Skin epidermis (tissue), 12 donors: ENCODE results near the gene DCDC1.

Source experiments
- H3K27ac ChIP-seq, 21 experiments: fragments of 200-600 bp; sonication (generic) in 11 of 21; one replicate each; pipeline ENCODE4 v1.5.0; 2020; ENCODE audit warnings: mild to moderate bottlenecking in 3 of 21, inconsistent platforms in 2 of 21, moderate library complexity in 2 of 21
- H3K4me3 ChIP-seq, 7 experiments: fragments of 200-600 bp; sonication (generic) in 2 of 7; one replicate each; pipeline ENCODE4 v1.5.0; 2020; ENCODE audit warnings: inconsistent platforms in 2 of 7, mild to moderate bottlenecking in 2 of 7, moderate library complexity in 1 of 7

DCDC1 gene

GRCh38 chr11:31114442-31114841, 255.1 kb downstream of the DCDC1 start:
- no peak overlapping the region for H3K4me3 ChIP-seq
- H3K27ac ChIP-seq: no peak overlapping the region

DNA sequence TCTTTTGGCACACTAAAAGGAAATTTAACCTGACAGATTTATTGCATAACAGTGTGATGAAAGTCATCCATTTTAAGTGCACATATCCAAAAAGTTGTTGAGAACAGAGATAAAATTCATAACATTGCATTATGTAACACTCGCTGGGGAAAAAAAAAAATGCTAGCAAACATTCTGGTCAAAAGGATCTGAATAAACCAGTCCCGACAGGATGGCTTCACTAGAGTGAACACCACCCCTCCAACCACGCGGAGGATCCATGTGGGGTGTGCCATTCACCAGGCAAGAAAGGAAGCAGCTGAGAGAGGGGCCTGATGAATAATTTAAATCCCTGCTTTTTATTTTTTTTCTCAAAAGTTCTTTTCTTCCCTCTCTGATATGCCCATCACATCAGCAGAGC, 258.7 kb downstream of the DCDC1 start:
- Histone ChIP-seq H3K27ac (no peak overlapping the region), H3K4me3 (no peak overlapping the region)

GRCh38 chr11:31109446-31109845, 260.1 kb downstream of the DCDC1 start:
- no peak overlapping the region for H3K4me3 ChIP-seq
- no peak overlapping the region for H3K27ac ChIP-seq

- H3K27ac ChIP-seq: no peak overlapping the region
- H3K4me3 ChIP-seq: no peak overlapping the region
Measured at GRCh38 chr11:31107649-31108048, 261.9 kb downstream of the DCDC1 start.

DNA sequence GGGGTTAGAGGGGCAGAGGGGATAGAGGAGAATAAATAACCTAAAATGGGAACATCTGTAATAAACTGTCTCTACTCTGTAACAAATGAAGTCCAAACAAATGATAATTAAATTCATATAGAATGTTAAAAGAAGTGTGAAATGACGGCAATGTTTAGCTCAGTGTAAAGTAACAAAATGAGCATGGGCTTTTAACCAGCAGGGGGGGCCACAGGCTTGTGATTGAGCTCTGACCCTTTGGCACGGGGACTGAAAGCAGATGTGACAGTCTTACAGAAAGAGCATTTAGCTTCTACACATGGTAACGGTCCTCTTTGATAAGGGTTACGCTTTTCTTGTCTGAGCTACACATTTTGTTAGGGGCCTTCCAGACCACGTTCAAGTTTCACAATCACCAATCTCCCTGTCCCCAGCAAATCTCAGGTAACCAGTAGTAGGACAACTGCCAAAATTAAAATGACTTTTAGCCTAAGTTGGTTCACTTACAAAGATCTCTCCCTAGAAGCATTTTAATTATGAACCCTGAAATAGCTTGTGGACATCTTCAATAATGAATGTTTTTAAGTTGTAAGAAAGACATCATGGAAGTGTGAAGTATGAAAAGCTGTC, 262.5 kb downstream of the DCDC1 start:
- H3K27ac ChIP-seq: no peak overlapping the region
- no peak overlapping the region for H3K4me3 ChIP-seq

DNA sequence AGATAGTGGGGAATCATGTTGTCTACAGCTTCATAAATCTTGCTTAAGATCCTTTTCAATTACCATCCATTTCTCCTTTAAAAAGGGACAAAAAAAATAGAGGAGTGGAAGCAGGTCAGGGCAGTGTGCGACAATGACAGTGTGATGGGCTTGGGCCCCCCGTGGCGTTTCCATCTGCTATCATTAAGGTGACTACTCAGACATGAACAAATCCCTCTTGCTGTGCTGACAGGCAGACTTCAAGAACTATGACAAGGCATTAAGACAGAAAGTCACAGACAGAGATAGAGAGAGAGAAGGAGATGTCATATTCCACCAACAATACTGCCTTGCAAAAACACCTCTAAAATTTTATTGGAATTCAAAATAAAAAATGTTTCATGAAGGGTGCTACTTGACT, 263.2 kb downstream of the DCDC1 start:
- H3K4me3 ChIP-seq: no peak overlapping the region
- H3K27ac ChIP-seq: no peak overlapping the region

- no peak overlapping the region for H3K27ac ChIP-seq
- H3K4me3 ChIP-seq: no peak overlapping the region
Measured at GRCh38 chr11:31102875-31103274, 266.7 kb downstream of the DCDC1 start.

- H3K4me3 ChIP-seq: no peak overlapping the region
- H3K27ac ChIP-seq: no peak overlapping the region
Measured at GRCh38 chr11:31102316-31102715, 267.2 kb downstream of the DCDC1 start.

DNA sequence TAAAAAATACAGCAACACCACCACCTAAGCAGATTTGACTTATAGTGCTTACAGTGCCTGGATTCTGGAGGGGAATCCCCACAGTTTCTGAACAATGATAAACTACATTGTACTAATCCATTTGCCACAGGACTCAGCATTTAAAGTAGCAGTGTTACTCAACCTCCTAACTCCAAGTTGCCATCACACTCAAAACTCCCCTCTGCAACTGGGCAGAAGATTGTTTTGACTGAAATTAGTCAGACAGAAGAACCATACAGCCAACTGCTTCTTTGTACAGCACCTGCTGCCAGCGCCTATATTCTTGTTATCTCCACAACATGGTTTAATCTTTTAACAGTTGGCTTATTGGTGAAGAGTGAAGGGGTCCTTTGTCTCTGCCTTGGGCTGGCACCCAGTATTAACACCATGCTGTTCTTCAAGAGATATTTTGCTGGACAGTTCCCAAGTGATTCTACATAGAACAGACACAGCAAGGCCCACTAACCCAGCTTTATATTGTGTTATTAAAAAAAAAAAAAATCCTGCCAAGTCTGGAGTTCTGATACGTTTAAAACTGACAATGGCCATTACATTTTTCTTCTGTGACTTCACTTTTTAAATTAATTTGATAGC, 273.2 kb downstream of the DCDC1 start:
- H3K4me3 ChIP-seq: no peak overlapping the region
- no peak overlapping the region for H3K27ac ChIP-seq

DNA sequence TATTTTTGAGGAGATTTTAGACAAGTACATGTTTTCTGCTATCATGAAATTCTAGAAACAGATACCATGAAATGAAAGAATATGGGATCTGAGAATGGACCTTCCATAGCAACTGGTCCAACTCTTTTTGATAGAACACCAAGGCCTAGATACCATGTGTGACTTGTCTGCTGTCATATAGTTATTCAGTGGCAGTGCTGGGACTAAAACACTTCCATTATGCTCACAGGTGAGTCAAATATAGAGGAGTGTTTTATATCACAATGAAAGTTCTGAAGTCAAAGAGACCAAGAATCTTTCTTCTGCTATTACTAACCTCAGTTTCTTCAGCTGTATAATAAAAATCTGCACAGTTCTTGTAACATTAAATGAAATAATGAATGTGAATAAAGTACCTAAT, 276.9 kb downstream of the DCDC1 start:
- Histone ChIP-seq H3K27ac (no peak overlapping the region), H3K4me3 (no peak overlapping the region)

- H3K4me3 ChIP-seq: no peak overlapping the region
- no peak overlapping the region for H3K27ac ChIP-seq
Measured at GRCh38 chr11:31089117-31089516, 280.4 kb downstream of the DCDC1 start.

- Histone ChIP-seq H3K27ac (no peak overlapping the region), H3K4me3 (no peak overlapping the region)
Measured at GRCh38 chr11:31069447-31070205, 299.9 kb downstream of the DCDC1 start.

- Histone ChIP-seq H3K27ac (no peak overlapping the region), H3K4me3 (no peak overlapping the region)
Measured at GRCh38 chr11:31060880-31061279, 308.7 kb downstream of the DCDC1 start.

- H3K4me3 ChIP-seq: no peak overlapping the region
- H3K27ac ChIP-seq: no peak overlapping the region
Measured at GRCh38 chr11:31059529-31059928, 310.0 kb downstream of the DCDC1 start.

- Histone ChIP-seq H3K27ac (no peak overlapping the region), H3K4me3 (no peak overlapping the region)
Measured at GRCh38 chr11:31050061-31050765, 319.3 kb downstream of the DCDC1 start.

- H3K4me3 ChIP-seq: no peak overlapping the region
- no peak overlapping the region for H3K27ac ChIP-seq
Measured at GRCh38 chr11:31045335-31045734, 324.2 kb downstream of the DCDC1 start.

DNA sequence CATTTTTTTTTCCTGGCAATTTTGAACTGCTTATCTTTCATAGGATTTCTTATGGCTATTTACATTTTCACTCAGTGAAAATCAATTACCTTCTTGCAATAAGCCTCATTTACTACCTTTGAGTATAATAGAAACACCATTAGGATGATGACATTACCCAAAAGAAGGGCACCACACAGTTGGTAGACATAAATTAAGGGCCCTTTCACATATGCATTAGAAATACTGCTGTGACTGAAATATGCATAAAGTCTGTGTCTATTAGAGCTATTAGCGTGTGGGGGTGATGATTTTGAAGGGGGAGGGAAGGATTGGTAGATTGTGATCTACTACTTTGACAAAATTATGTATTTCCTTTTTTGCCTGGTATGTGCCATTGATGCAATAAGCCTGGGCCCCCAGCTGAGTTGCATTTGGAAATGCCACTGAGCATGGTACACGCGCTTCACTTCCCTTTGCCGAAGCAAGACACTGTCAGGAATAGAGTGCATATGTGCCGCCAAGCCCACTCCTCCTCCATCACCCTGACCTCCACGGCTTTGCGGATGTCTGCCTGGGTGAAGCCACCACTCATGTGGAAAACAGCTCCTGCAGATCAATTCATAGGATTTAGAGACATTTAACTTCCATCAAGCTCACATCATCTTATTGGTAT, 339.3 kb downstream of the DCDC1 start:
- no peak overlapping the region for H3K4me3 ChIP-seq
- H3K27ac ChIP-seq: no peak overlapping the region

- H3K4me3 ChIP-seq: no peak overlapping the region
- no peak overlapping the region for H3K27ac ChIP-seq
Measured at GRCh38 chr11:31026315-31026714, 343.2 kb downstream of the DCDC1 start.

DNA sequence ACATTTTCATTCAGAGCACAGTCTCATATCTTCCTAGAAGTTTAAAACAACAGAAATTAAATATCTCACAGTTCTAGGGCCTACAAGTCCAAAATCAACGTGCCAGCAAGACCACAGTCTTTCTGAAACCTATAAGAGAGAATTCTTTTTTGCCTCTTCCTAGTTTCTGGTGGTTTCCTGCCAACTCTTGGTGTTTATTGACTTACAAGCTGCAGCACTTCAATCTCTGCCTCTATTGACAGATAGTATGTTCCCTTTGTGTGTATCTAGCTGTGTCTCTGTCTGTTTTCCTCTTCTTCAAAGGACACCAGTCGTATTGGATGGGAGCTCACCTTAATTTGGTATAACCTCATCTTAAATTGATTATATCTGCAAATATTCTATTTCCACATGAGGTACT, 347.5 kb downstream of the DCDC1 start:
- no peak overlapping the region for H3K27ac ChIP-seq
- no peak overlapping the region for H3K4me3 ChIP-seq

GRCh38 chr11:31019786-31020185, 349.8 kb downstream of the DCDC1 start:
- Histone ChIP-seq H3K4me3 (no peak overlapping the region), H3K27ac (no peak overlapping the region)
